KG1 (cell line): Measurements from ENCODE around the gene NSMF.
"Not testable (repeated sequence)": the region's sequence is repeated elsewhere in the genome, so short reads cannot be mapped to it uniquely, and the experiment has no call there.

Source experiments
- DNase-seq: peaks from one replicate; lab custom pipeline; 2025; lab: John Stamatoyannopoulos, UW

The NSMF gene

GRCh38 chr9:137458194-137459151 is 661 bp downstream of the NSMF start:
- DNase-seq = no peak

- no peak for DNase-seq
These were observed 1.5 kb downstream of the NSMF start for GRCh38 chr9:137457406-137458193.

- DNase-seq = no peak
These were observed 2.2 kb downstream of the NSMF start for GRCh38 chr9:137456864-137457405.

- DNase-seq = no peak
These were observed 2.9 kb downstream of the NSMF start for GRCh38 chr9:137456061-137456863.

- no peak for DNase-seq
These were observed 3.7 kb downstream of the NSMF start for GRCh38 chr9:137455359-137455991.

GRCh38 chr9:137454597-137455358 is 4.4 kb downstream of the NSMF start:
- DNase-seq = no peak

- no peak for DNase-seq
These were observed 5.0 kb downstream of the NSMF start for GRCh38 chr9:137454145-137454596.

- DNase-seq = no peak
These were observed 5.5 kb downstream of the NSMF start for GRCh38 chr9:137453643-137454081.

- DNase-seq = no peak
These were observed 6.1 kb downstream of the NSMF start for GRCh38 chr9:137452761-137453642.

GRCh38 chr9:137452006-137452760 is 7.0 kb downstream of the NSMF start:
- DNase-seq = no peak

GRCh38 chr9:137451264-137452005 is 7.7 kb downstream of the NSMF start:
- DNase-seq = not testable (repeated sequence)

GRCh38 chr9:137450539-137451222 is 8.5 kb downstream of the NSMF start:
- DNase-seq = not testable (repeated sequence)

- DNase-seq = no peak
These were observed 9.1 kb downstream of the NSMF start for GRCh38 chr9:137449931-137450538.

GRCh38 chr9:137449081-137449844 is 9.9 kb downstream of the NSMF start:
- DNase-seq = no peak

- no peak for DNase-seq
These were observed 10.6 kb downstream of the NSMF start for GRCh38 chr9:137448602-137448962.
